GDM1 (cell line): ENCODE results near the gene NETO1.

Source experiments
- DNase-seq: peaks from one replicate; lab custom pipeline; 2025; lab: John Stamatoyannopoulos, UW

NETO1 gene

GRCh38 chr18:72843743-72844142 lies 24.0 kb downstream of the NETO1 start:
- DNase-seq = no peak

- no peak for DNase-seq
These were observed 27.7 kb downstream of the NETO1 start for GRCh38 chr18:72840109-72840508.

- no peak for DNase-seq
These were observed 33.1 kb downstream of the NETO1 start for GRCh38 chr18:72834731-72835130.

- no peak for DNase-seq
These were observed 34.3 kb downstream of the NETO1 start for GRCh38 chr18:72833471-72833870.

- no peak for DNase-seq
These were observed 37.7 kb downstream of the NETO1 start for GRCh38 chr18:72830109-72830508.

- DNase-seq = no peak
These were observed 39.2 kb downstream of the NETO1 start for GRCh38 chr18:72828601-72829000.

GRCh38 chr18:72826736-72827135 lies 41.1 kb downstream of the NETO1 start:
- no peak for DNase-seq

GRCh38 chr18:72823345-72823744 lies 44.4 kb downstream of the NETO1 start:
- DNase-seq = no peak

GRCh38 chr18:72822202-72822601 lies 45.6 kb downstream of the NETO1 start:
- no peak for DNase-seq

GRCh38 chr18:72820571-72820970 lies 47.2 kb downstream of the NETO1 start:
- DNase-seq = no peak

- no peak for DNase-seq
These were observed 48.7 kb downstream of the NETO1 start for GRCh38 chr18:72819050-72819449.

GRCh38 chr18:72811047-72811446 lies 56.7 kb downstream of the NETO1 start:
- no peak for DNase-seq

- no peak for DNase-seq
These were observed 59.1 kb downstream of the NETO1 start for GRCh38 chr18:72808680-72809079.

GRCh38 chr18:72799106-72799505 lies 68.7 kb downstream of the NETO1 start:
- DNase-seq = no peak

- no peak for DNase-seq
These were observed 84.3 kb downstream of the NETO1 start for GRCh38 chr18:72783530-72783929.

GRCh38 chr18:72774914-72775313 lies 92.9 kb downstream of the NETO1 start:
- no peak for DNase-seq

GRCh38 chr18:72772916-72773315 lies 94.9 kb downstream of the NETO1 start:
- no peak for DNase-seq

GRCh38 chr18:72768681-72769229 lies 99.0 kb downstream of the NETO1 start:
- no peak for DNase-seq

- DNase-seq = peak; percentile 23
These were observed 105.2 kb downstream of the NETO1 start for GRCh38 chr18:72762515-72763122.

- DNase-seq = no peak
These were observed 115.6 kb downstream of the NETO1 start for GRCh38 chr18:72752220-72752619.

- no peak for DNase-seq
These were observed 125.8 kb downstream of the NETO1 start for GRCh38 chr18:72742002-72742401.

GRCh38 chr18:72738136-72738535 lies 129.7 kb downstream of the NETO1 start:
- DNase-seq = no peak

GRCh38 chr18:72727776-72728175 lies 140.0 kb downstream of the NETO1 start:
- DNase-seq = no peak

- no peak for DNase-seq
These were observed 140.6 kb downstream of the NETO1 start for GRCh38 chr18:72727038-72727655.
